ENCODE results near the gene ACSF3.

- TF ChIP-seq MAZ (IDR thresholded peaks at IDR 0.05; ENCODE audit: borderline replicate concordance, low read depth, low read length) (no peak), POLR2A (IDR thresholded peaks at IDR 0.05; ENCODE audit: low read depth, low read length) (no peak), FOS (IDR thresholded peaks at IDR 0.05; ENCODE audit: low read depth, low read length) (no peak), RAD21 (IDR thresholded peaks at IDR 0.05; ENCODE audit: low read length) (no peak), SMC3 (IDR thresholded peaks at IDR 0.05; ENCODE audit: low read depth, low read length) (no peak)
- TF ChIP-seq, protein P1, sequence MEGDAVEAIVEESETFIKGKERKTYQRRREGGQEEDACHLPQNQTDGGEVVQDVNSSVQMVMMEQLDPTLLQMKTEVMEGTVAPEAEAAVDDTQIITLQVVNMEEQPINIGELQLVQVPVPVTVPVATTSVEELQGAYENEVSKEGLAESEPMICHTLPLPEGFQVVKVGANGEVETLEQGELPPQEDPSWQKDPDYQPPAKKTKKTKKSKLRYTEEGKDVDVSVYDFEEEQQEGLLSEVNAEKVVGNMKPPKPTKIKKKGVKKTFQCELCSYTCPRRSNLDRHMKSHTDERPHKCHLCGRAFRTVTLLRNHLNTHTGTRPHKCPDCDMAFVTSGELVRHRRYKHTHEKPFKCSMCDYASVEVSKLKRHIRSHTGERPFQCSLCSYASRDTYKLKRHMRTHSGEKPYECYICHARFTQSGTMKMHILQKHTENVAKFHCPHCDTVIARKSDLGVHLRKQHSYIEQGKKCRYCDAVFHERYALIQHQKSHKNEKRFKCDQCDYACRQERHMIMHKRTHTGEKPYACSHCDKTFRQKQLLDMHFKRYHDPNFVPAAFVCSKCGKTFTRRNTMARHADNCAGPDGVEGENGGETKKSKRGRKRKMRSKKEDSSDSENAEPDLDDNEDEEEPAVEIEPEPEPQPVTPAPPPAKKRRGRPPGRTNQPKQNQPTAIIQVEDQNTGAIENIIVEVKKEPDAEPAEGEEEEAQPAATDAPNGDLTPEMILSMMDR (conservative IDR thresholded peaks at IDR 0.05; ENCODE audit: low read depth, low read length) = no peak
These were observed 33.4 kb upstream of the ACSF3 start for GRCh38 chr16:89060207-89060794.
